Bronchial epithelial cell (primary cell): Measurements from ENCODE around the gene CAD. TPM values are rescaled to one million over a fixed set of nuclear protein-coding genes. Genes with fewer than 3 reads are reported as not detected.

ENCODE experiments used
- DNase-seq: peaks from one replicate; pipeline ENCODE4 v3.0.0-alpha.2; 2010; ENCODE audit warnings: low read depth
- FAIRE-seq: peaks from 2 replicates; lab custom pipeline; 2011; peaks lifted over from hg19 to GRCh38; lab: Jason Lieb, UNC
- H3K27me3 ChIP-seq: 2 replicates; pipeline ENCODE4 v1.5.1; 2011; ENCODE audit warnings: low read length; ENCODE audit not compliant: control insufficient read depth, insufficient read depth
- H3K36me3 ChIP-seq: 2 replicates; pipeline ENCODE4 v1.5.1; 2011; ENCODE audit warnings: low read length; ENCODE audit not compliant: control insufficient read depth, insufficient read depth
- H3K4me3 ChIP-seq: 2 replicates; pipeline ENCODE4 v1.5.1; 2011; ENCODE audit warnings: mild to moderate bottlenecking, low read depth, low read length, control low read depth
- total RNA-seq: library from RNA; depleted of rRNA; stranded (reverse); fragments of >200 nt; gene quantifications from 2 replicates; pipeline ENCODE4 v1.2.1, GENCODE V29; 2014
- TF ChIP-seq, protein P1 (sequence below): IDR thresholded peaks from 2 replicates; pipeline ENCODE4 v1.5.1; 2011; ENCODE audit warnings: mild to moderate bottlenecking, moderate library complexity, low read length, control low read depth, inconsistent platforms; ENCODE audit not compliant: insufficient read depth, severe bottlenecking

The CAD gene
- total RNA-seq, 1 donor from 2014 or later, result 21.6 TPM

DNA sequence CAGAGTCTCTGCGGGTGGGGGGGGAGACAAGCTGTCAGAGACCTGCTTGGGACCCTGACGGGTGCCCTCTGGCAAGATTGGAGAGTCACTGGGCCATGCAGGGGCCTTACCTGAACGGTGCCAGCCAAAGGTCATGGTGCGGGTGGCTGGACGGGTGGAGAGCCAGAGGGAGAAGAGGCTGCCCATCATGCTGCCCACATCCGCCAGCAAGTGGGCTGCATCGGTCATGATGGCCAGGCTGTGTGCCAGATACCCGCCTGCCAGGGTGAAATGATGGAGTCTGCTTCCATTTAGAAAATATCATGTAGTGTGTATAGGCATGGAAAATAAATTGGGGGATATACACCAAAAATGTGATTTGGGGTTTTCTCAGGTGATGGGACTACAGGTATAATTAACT is 40.9 kb downstream of the CAD start:
- TF ChIP-seq, protein P1, sequence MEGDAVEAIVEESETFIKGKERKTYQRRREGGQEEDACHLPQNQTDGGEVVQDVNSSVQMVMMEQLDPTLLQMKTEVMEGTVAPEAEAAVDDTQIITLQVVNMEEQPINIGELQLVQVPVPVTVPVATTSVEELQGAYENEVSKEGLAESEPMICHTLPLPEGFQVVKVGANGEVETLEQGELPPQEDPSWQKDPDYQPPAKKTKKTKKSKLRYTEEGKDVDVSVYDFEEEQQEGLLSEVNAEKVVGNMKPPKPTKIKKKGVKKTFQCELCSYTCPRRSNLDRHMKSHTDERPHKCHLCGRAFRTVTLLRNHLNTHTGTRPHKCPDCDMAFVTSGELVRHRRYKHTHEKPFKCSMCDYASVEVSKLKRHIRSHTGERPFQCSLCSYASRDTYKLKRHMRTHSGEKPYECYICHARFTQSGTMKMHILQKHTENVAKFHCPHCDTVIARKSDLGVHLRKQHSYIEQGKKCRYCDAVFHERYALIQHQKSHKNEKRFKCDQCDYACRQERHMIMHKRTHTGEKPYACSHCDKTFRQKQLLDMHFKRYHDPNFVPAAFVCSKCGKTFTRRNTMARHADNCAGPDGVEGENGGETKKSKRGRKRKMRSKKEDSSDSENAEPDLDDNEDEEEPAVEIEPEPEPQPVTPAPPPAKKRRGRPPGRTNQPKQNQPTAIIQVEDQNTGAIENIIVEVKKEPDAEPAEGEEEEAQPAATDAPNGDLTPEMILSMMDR, result no peak
- FAIRE-seq (no peak), DNase-seq (no peak)
- peaks cover 28% of the 10 kb centered on the region for H3K27me3 ChIP-seq
- no peak overlapping the region for H3K4me3 ChIP-seq
- no peaks in the 10 kb centered on the region for H3K36me3 ChIP-seq

DNA sequence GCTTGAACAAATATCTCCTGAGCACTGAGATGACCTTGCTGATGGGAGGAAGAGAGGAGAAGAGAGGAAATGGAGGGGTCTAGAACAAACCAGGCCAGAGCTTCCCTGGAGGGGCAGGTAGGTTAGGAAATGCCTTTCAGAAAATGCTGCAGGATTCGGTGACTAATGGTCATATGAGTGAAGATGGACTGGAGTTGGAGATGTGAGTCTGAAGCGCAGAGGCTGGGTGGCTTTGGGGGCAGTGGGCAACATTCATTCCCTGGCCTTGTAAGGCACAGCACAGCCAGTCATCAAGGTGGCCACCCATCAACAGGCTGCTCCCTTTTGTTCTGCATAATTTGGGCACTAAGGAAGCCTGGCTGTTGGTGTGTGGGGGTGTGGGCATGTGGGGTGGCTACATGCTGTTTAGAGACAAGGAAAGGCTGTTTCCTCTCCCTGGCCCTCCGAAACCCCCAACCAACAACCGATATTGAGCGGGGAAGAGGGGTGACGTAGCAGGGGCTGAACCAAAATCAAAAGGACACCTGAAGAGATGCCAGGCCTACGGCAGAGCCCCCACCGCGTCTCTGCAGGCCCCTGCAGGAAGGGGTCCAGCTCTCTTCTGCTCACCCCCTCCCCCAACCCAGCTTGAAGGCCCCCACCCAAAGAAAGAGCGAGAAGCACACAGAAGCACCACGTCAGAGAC is 44.2 kb downstream of the CAD start:
- TF ChIP-seq, protein P1, result no peak
- FAIRE-seq, result peak; percentile 52
- H3K27me3 ChIP-seq, result peaks cover 53% of the 10 kb centered on the region
- DNase-seq, result no peak
- no peaks in the 10 kb centered on the region for H3K36me3 ChIP-seq
- no peak overlapping the region for H3K4me3 ChIP-seq

DNA sequence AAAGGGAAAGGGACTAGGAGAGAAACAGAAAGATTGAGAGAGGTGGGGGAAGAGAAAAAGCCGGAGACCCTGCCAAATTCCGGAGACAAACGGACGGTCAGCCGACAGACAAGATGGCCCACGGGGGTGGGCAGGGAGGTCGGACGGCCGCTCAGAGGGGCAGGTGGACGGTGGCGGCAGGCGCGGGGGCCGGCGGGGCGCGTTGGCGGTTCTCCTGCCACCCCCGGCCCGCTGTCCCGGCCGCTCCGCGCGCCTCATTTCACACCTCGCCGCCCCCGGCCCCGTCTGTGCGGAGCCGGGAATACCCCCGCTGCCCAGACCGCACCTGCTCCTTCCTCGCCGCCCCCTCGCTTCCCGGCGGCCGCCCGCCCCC is 44.7 kb downstream of the CAD start:
- no peak for FAIRE-seq
- peaks cover 53% of the 10 kb centered on the region for H3K27me3 ChIP-seq
- no peaks in the 10 kb centered on the region for H3K36me3 ChIP-seq
- DNase-seq, result no peak
- TF ChIP-seq, protein P1, result no peak
- H3K4me3 ChIP-seq, result no peak overlapping the region

DNA sequence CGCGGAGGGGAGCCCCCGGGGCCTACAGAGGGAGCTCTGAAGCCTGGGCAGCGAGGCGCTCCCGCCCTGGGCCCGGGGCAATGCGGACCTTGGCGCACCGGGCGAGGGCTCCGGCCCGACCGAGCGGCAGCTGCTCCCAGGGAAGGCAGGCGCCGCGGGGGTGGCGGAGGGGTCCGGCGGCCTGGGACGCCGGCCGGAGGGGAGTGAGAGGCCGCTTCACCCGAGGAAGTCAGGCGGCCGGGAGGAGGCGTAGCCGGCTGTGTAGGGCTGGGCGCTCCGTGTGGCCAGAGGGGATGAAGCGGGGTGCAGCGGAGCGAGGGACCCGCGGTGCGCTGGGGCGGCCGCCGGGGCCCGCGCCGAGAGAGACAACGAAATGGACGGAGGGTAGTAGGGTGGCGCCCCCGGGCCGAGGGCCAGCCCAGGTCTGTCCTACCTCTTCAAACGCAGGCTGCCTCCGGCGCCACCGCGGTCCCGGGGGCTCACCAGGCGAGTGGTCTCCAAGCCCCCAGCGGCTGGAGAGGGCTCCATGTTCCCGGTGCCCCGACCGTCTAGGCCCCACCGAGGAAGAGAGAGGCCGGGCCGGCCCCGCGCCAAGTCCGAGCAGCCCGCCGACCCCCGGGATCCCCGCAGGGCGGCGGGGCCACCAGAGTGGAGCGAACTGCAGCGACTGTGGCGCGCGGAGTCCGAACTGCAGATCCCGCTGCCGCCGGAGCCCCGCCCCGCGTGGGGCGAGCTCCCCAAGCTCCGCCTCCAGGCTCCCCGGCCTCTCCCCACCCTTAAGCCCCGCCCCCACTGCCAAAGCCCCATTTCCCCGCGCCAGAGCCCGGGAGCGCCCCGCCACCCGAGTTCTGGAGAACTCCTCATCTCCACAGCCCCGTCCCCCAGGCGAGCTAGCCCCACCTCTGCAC is 45.5 kb downstream of the CAD start, which contains the start of gene SLC30A3:
Gene SLC30A3, minus strand, starts transcription at position 669 of the 908 bp plus-strand sequence. Its CDS starts 141 bp downstream, at position 528.
- FAIRE-seq (no peak), DNase-seq (peak; percentile 19)
- H3K27me3 ChIP-seq, result peaks cover 53% of the 10 kb centered on the region
- peak within 1 kb of the TSS; percentile 29 for H3K4me3 ChIP-seq
- no peaks in the 10 kb centered on the region for H3K36me3 ChIP-seq
- TF ChIP-seq, protein P1, result no peak

DNA sequence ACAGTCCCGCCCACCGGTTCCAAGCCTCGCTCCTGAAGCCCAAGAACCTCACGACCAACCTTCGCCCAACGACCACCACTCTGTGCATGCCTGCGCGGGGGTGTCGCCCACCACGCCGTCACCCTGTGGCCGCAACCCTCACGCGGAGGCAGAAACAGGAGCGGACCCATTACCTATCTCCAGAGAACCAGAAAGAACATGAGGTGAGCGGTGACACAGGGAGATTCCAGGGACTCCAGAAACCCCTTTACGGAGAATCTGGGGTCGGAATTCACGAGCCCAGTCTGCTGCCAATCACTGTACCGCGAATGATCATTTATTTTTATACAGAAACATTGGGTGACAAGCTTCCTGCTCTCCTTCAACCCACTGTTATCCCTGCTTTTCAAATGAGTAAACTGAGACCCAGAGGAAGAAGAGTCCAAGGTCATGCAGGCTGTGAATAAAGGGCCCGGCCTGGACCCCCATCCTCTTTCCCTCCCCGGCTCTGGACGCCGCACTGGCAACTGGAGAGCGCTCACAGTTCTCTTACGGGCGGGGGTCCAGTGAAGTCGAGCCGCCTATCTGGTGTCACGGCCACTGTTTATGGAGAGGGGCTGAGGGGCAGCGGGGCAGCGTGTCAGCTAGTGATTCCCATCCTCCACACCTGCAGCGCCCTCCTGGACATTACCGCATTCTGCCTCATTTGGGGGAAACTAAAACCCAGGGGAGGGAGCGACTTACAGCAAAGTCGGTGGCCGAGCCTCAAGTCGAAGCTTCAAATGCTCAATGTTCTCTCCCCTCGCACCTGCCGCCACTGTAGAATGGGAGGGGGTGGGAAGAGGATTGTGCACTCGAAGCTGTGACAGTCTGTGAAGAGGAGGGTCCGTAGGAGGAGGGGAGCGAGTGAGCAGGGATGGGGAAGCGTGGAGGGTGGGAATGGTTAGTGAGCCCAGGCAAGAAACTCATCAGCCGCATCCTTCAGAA is 46.4 kb downstream of the CAD start:
- Histone ChIP-seq H3K36me3 (no peaks in the 10 kb centered on the region), H3K27me3 (peaks cover 53% of the 10 kb centered on the region), H3K4me3 (peak overlapping the region; percentile 29)
- DNase-seq, result no peak
- TF ChIP-seq, protein P1, result no peak
- no peak for FAIRE-seq
